GM18499 (cell line): ENCODE results near the gene DENND1A.
"Not testable (repeated sequence)": the region's sequence is repeated elsewhere in the genome, so short reads cannot be mapped to it uniquely, and the experiment has no call there.

Experiments used
- ATAC-seq: cut with Tn5 transposase; IDR thresholded peaks from one replicate; pipeline ENCODE4 v1.9.1; 2021; ENCODE audit warnings: moderate number of reproducible peaks; ENCODE audit not compliant: insufficient read depth, unreplicated experiment

The DENND1A gene

GRCh38 chr9:123339666-123340510 lies 590.0 kb downstream of the DENND1A start:
- ATAC-seq = peak; percentile 26

- ATAC-seq = peak; percentile 42
Measured at GRCh38 chr9:123338710-123339665, 590.9 kb downstream of the DENND1A start.

- no peak for ATAC-seq
Measured at GRCh38 chr9:123337971-123338370, 592.0 kb downstream of the DENND1A start.

DNA sequence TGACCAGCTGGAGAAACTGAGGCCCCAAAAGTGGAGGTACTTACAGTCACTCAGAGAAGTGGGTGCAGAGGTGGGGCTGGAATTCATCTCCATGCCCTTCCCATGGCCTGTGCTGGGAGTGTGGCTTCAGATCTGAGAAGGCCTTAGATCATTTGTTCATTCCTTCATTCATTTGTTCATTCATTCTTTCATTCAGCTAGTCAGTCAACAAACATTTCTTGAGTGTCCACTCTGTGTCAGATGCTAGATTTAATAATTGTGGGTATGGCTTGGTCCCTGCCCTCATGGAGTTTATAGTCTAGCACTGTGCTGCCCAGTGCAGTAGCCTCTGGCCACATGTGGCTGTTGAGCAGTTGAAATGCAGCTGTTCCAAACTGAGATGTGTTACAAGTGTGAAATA lies 593.0 kb downstream of the DENND1A start:
- no peak for ATAC-seq

DNA sequence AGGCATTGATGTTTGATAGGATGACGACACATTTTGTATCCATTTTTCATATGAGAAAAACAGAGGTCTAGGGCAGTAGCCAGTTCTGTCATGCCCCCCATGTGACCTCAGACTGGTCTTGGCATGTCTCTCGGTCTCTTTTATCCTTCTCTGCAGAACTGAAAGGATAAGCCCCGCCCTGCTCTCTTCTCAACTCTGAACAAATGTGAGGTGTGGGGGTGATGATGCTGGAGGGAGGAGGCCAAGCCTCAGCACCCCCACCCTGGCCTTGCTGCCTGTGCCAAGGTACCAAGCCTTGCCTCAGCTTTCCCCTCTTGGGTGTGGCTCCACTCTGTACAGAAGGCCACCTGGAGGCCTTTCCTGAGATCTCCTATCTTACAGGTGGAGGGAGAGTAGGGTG lies 593.5 kb downstream of the DENND1A start:
- no peak for ATAC-seq

GRCh38 chr9:123335986-123336329 lies 594.0 kb downstream of the DENND1A start:
- ATAC-seq = no peak

GRCh38 chr9:123335193-123335985 lies 594.5 kb downstream of the DENND1A start:
- no peak for ATAC-seq

- ATAC-seq = no peak
Measured at GRCh38 chr9:123334639-123335038, 595.3 kb downstream of the DENND1A start.

DNA sequence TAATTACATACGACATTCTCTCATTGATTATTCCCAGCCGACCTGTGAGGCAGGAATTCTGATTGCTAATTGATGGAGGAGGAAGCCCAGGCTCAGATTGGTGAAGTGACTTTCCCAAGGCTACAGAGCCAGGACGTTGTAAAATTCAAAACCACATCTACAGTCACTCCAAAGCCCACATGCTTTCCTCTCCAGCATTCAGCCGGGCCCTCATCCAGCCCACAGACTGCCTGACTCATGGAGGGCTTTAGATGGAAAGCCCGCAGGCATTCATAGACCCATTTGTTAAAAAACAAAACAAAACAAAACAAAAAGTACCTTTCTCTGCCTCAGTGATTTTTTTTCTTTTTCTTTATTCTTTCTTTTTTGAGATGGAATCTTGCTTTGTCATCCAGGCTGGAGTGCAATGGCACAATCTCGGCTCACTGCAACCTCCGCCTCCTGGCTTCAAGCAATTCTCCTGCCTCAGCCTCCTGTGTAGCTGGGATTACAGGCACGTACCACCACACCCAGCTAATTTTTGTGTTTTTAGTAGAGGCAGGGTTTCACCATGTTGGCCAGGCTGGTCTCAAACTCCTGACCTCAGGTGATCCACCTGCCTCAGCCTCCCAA lies 596.8 kb downstream of the DENND1A start:
- ATAC-seq = not testable (repeated sequence)

DNA sequence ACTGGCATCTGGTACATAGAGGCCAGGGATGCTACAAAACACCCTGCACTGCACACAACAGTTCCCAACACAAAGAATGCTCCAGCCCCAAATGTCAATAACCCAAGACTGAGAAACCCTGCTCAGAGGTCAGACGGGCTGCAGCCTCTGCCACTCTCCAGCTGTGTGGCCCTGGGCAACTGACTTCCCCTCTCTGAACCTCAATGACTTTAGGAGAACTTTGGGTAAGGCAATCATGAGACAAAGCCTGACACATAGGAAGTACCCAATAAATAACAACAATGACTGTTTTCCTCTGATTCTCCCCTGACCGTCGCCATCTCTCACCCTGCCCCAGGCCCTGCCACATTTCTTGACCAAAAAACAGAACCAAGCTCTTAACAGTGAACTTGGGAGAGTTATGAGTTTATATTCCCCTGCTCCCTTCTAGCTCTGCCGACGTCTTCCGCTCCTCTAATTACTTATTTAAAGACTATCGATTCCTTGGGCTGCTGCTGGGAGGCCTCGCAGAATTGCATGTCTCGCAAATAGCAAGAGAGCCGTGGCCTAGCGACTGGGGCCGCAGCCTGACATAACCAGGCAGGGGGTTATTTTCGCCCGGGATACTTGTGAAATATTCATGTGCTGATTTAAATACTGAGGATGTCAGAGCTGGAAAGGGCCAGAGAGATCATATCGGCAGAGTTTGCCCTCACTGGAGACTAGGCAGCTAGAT lies 598.4 kb downstream of the DENND1A start:
- no peak for ATAC-seq
